Measurements from ENCODE around the gene CYB5R3. TPM values are rescaled to one million over a fixed set of nuclear protein-coding genes. Genes with fewer than 3 reads are reported as not detected.
A peak's percentile ranks its signal among the peaks of the same experiment; 100 is the strongest.
"Not testable (repeated sequence)": the region's sequence is repeated elsewhere in the genome, so short reads cannot be mapped to it uniquely, and the experiment has no call there.

Gene CYB5R3
- polyA plus RNA-seq, 3 donors, result 49.7 to 76.4 (median 54.0) TPM

DNA sequence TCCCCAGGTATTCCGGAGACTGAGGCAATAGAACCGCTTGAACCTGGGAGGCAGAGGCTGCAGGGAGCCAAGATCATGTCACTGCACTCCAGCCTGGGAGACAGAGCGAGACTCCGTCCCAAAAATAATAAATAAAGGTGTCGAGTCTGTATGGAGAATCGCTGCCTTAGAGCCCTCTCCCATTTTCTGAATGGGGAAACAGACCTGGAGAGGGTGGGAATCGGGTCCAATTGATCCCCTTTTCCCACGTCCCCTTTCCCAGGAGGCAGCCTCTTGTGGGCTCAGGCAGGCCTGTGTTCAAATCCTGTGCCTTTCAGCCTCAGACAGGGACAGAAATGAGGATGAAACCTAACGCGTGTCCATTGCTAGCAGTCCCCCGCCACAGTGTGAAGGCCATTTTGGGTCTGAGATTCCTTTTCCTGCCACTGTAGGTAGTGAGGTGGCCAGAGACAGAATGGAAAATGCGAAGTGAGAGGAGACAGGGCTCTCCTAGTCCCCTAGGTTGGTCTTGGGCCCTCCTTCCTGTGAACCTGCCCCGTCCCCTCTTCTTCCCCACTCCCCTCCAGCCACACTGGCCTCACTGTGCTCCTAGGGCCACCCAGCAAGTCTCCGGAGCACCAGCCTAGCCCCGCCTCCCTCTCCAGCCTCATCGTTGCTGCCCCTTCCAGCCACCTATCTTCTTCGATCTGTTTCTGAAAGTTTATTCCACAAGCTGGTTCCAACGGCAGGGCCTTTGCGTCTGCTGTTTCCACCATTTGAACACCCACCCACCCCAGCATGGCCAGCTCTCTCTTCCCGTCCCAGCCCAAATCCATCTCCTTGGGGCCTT, 31.8 kb downstream of the CYB5R3 start:
- Histone ChIP-seq H3K4me2 (replicated peaks; ENCODE audit: extremely low read depth, low read length, poor library complexity, severe bottlenecking) (no peak overlapping the region), H3K27ac (ENCODE audit: low read depth in 1 of 2, low read length in 2 of 2) (no peak overlapping the region), H3K79me2 (ENCODE audit: insufficient read depth, low read length) (peaks cover 22% of the 10 kb centered on the region), H3K9ac (ENCODE audit: insufficient read depth, low read length, poor library complexity, severe bottlenecking) (no peak overlapping the region), H3K4me1 (ENCODE audit: control insufficient read depth in 1 of 2, insufficient read depth in 2 of 2, low read length in 2 of 2) (peaks cover 25 to 40% of the 10 kb centered on the region in 2 donors), H3K36me3 (replicated peaks in 1 of 2; ENCODE audit: control insufficient read depth in 1 of 2, insufficient read depth in 2 of 2, low read length in 2 of 2) (peaks cover 13 to 28% of the 10 kb centered on the region in 2 donors), H3K27me3 (ENCODE audit: control insufficient read depth in 2 of 2, insufficient read depth in 2 of 2, low read length in 2 of 2) (no peaks in the 10 kb centered on the region), H4K20me1 (ENCODE audit: insufficient read depth, low read length) (peaks cover 13% of the 10 kb centered on the region), H3K4me3 (replicated peaks in 1 of 3; ENCODE audit: low read depth in 2 of 3, low read length in 3 of 3) (no peak overlapping the region), H2AFZ (ENCODE audit: insufficient read depth, low read depth, low read length, poor library complexity, severe bottlenecking) (no peak overlapping the region), H3K9me3 (replicated peaks in 1 of 2; ENCODE audit: control insufficient read depth in 1 of 2, insufficient read depth in 1 of 2, low read length in 2 of 2) (no peaks in the 10 kb centered on the region)
- 80% methylated on average over 13 of the region's 20 CpGs for WGBS (ENCODE audit: insufficient coverage)
- Mint-ChIP-seq H3K4me3 (no peak overlapping the region), H3K27ac (peak overlapping the region in 3 of 7 donors; percentile 36 to 66 (median 50)), H3K9me3 (peaks cover 0 to 2% (median 0%) of the 10 kb centered on the region in 7 donors), H3K36me3 (peaks cover 16 to 41% of the 10 kb centered on the region in 2 donors), H3K27me3 (ENCODE audit: low read depth in 3 of 3) (peaks cover 0 to 3% (median 3%) of the 10 kb centered on the region in 3 donors), H3K4me1 (peaks cover 42% of the 10 kb centered on the region)
- DNase-seq, result no peak
- intact Hi-C loops (cut with micrococcal nuclease), result loop anchor here in 1 of 2 donors (5.0 to 10.0 kb wide), 2 partner anchors 535 to 993 kb away; partner anchors contain the start of genes DESI1, TSPO and XRCC6
- TF ChIP-seq, protein P1, sequence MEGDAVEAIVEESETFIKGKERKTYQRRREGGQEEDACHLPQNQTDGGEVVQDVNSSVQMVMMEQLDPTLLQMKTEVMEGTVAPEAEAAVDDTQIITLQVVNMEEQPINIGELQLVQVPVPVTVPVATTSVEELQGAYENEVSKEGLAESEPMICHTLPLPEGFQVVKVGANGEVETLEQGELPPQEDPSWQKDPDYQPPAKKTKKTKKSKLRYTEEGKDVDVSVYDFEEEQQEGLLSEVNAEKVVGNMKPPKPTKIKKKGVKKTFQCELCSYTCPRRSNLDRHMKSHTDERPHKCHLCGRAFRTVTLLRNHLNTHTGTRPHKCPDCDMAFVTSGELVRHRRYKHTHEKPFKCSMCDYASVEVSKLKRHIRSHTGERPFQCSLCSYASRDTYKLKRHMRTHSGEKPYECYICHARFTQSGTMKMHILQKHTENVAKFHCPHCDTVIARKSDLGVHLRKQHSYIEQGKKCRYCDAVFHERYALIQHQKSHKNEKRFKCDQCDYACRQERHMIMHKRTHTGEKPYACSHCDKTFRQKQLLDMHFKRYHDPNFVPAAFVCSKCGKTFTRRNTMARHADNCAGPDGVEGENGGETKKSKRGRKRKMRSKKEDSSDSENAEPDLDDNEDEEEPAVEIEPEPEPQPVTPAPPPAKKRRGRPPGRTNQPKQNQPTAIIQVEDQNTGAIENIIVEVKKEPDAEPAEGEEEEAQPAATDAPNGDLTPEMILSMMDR (IDR thresholded peaks at IDR 0.05), result no peak

DNA sequence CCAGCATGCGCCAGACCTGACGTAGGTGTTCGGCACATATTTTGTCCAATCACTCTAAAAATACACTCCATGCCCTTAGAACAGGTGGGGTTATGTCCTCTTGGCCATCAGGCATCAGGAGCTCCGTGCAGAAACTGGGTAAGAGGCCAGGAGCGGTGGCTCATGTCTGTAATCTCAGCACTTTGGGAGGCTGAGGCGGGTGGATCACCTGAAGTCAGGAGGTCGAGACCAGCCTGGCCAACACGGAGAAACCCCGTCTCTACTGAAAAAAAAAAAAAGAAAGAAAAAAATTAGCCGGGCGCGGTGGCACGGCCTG, 33.4 kb downstream of the CYB5R3 start:
- Histone ChIP-seq H3K36me3 (replicated peaks in 1 of 2; ENCODE audit: control insufficient read depth in 1 of 2, insufficient read depth in 2 of 2, low read length in 2 of 2) (peaks cover 17 to 35% of the 10 kb centered on the region in 2 donors), H3K27ac (ENCODE audit: low read depth in 1 of 2, low read length in 2 of 2) (peak overlapping the region; percentile 90 to 100), H3K4me3 (replicated peaks in 1 of 3; ENCODE audit: low read depth in 2 of 3, low read length in 3 of 3) (peak overlapping the region in 2 of 3 experiments; percentile 55 to 96), H3K4me1 (ENCODE audit: control insufficient read depth in 1 of 2, insufficient read depth in 2 of 2, low read length in 2 of 2) (peaks cover 37 to 54% of the 10 kb centered on the region in 2 donors), H3K4me2 (replicated peaks; ENCODE audit: extremely low read depth, low read length, poor library complexity, severe bottlenecking) (peak overlapping the region; percentile 91), H3K79me2 (ENCODE audit: insufficient read depth, low read length) (peaks cover 37% of the 10 kb centered on the region), H3K9ac (ENCODE audit: insufficient read depth, low read length, poor library complexity, severe bottlenecking) (peak overlapping the region; percentile 96), H4K20me1 (ENCODE audit: insufficient read depth, low read length) (peaks cover 29% of the 10 kb centered on the region)
- 7% methylated on average over 3 of the region's 13 CpGs for WGBS (ENCODE audit: insufficient coverage)
- peaks cover 51% of the 10 kb centered on the region for H3K4me1 Mint-ChIP-seq
- not testable (repeated sequence) for H3K9me3 Mint-ChIP-seq; H2AFZ ChIP-seq (ENCODE audit: insufficient read depth, low read depth, low read length, poor library complexity, severe bottlenecking); DNase-seq; H3K9me3 ChIP-seq (replicated peaks in 1 of 2; ENCODE audit: control insufficient read depth in 1 of 2, insufficient read depth in 1 of 2, low read length in 2 of 2); H3K27me3 Mint-ChIP-seq (ENCODE audit: low read depth in 3 of 3); H3K27me3 ChIP-seq (ENCODE audit: control insufficient read depth in 2 of 2, insufficient read depth in 2 of 2, low read length in 2 of 2)
- intact Hi-C loops (cut with micrococcal nuclease), result loop anchor here in 1 of 2 donors (5.0 to 10.0 kb wide), 2 partner anchors 536 to 991 kb away; partner anchors contain the start of genes DESI1, TSPO and XRCC6
- H3K36me3 Mint-ChIP-seq, result peaks cover 20 to 45% of the 10 kb centered on the region in 2 donors
- H3K27ac Mint-ChIP-seq, result peak overlapping the region; percentile 97 to 100 (median 99)
- H3K4me3 Mint-ChIP-seq, result peak overlapping the region; percentile 69 to 95
